ENCODE measurements around the gene SPHK2.

Gene SPHK2

GRCh38 chr19:48628486-48629296, 9.4 kb downstream of the SPHK2 start:
- H3K23ac ChIP-seq (ENCODE audit: low read length) = no peak overlapping the region
- no peak overlapping the region for H2BK5ac ChIP-seq (ENCODE audit: low read depth, low read length, poor library complexity)

GRCh38 chr19:48629297-48629598, 9.9 kb downstream of the SPHK2 start:
- H2AK5ac ChIP-seq (ENCODE audit: low read length) = no peak overlapping the region
- no peak overlapping the region for H3K4me3 ChIP-seq (ENCODE audit: low read depth, low read length)
- H3K9ac ChIP-seq (ENCODE audit: low read length) = no peak overlapping the region
- no peak overlapping the region for H3K4me2 ChIP-seq (ENCODE audit: low read length)
- H3K18ac ChIP-seq (ENCODE audit: low read length) = no peak overlapping the region
- H3K79me1 ChIP-seq (ENCODE audit: low read length) = peaks cover 2% of the 10 kb centered on the region
- H2BK5ac ChIP-seq (ENCODE audit: low read depth, low read length, poor library complexity) = no peak overlapping the region
- no peak overlapping the region for H4K8ac ChIP-seq (ENCODE audit: low read depth, low read length)
- no peak overlapping the region for H4K91ac ChIP-seq (ENCODE audit: low read depth, low read length)
- H3K4me1 ChIP-seq (ENCODE audit: control insufficient read depth in 1 of 2, insufficient read depth in 2 of 2, low read length in 2 of 2) = peaks cover 12 to 32% of the 10 kb centered on the region in 2 experiments
- H2AFZ ChIP-seq (ENCODE audit: insufficient read depth, low read length, poor library complexity) = no peak overlapping the region
- no peak overlapping the region for H3K4ac ChIP-seq (ENCODE audit: low read depth, low read length)
- no peak overlapping the region for H3K27ac ChIP-seq (ENCODE audit: low read depth, low read length)
- no peaks in the 10 kb centered on the region for H3K27me3 ChIP-seq (ENCODE audit: insufficient read depth, low read length)
- no peaks in the 10 kb centered on the region for H3K79me2 ChIP-seq (ENCODE audit: control insufficient read depth, insufficient read depth, low read length, poor library complexity)
- no CpG with 5 or more reads among the region's 22 CpGs for WGBS (ENCODE audit: extremely low coverage, insufficient coverage, insufficient read length)
- no peak overlapping the region for H2BK12ac ChIP-seq (ENCODE audit: low read length)
- no peak overlapping the region for H2BK120ac ChIP-seq (ENCODE audit: insufficient read depth, low read length, poor library complexity)
- H3K36me3 ChIP-seq (ENCODE audit: control insufficient read depth in 1 of 2, insufficient read depth in 2 of 2, low read length in 2 of 2) = peaks cover 2 to 3% of the 10 kb centered on the region in 2 experiments
- no peak overlapping the region for H4K12ac ChIP-seq (ENCODE audit: low read depth, low read length)
- no peak for DNase-seq
- no peak overlapping the region for H3K14ac ChIP-seq (ENCODE audit: low read length)
- no peak overlapping the region for H3K23ac ChIP-seq (ENCODE audit: low read length)
- H3K9me3 ChIP-seq (ENCODE audit: insufficient read depth, low read depth, low read length) = peaks cover 3% of the 10 kb centered on the region

More at GRCh38 chr19:48628486-48629296, 9.4 kb downstream of the SPHK2 start:
- no peak overlapping the region for H4K91ac ChIP-seq (ENCODE audit: low read depth, low read length)
- no peak overlapping the region for H2AFZ ChIP-seq (ENCODE audit: insufficient read depth, low read length, poor library complexity)
- H3K18ac ChIP-seq (ENCODE audit: low read length) = no peak overlapping the region
- no peak overlapping the region for H3K14ac ChIP-seq (ENCODE audit: low read length)
- peaks cover 10 to 30% of the 10 kb centered on the region in 2 experiments for H3K4me1 ChIP-seq (ENCODE audit: control insufficient read depth in 1 of 2, insufficient read depth in 2 of 2, low read length in 2 of 2)
- H3K4me2 ChIP-seq (ENCODE audit: low read length) = no peak overlapping the region
- H3K36me3 ChIP-seq (ENCODE audit: control insufficient read depth in 1 of 2, insufficient read depth in 2 of 2, low read length in 2 of 2) = peaks cover 2 to 3% of the 10 kb centered on the region in 2 experiments
- H3K79me1 ChIP-seq (ENCODE audit: low read length) = peaks cover 3% of the 10 kb centered on the region
- no peak overlapping the region for H4K12ac ChIP-seq (ENCODE audit: low read depth, low read length)
- no peak overlapping the region for H3K4ac ChIP-seq (ENCODE audit: low read depth, low read length)
- no peak for DNase-seq
- H3K27me3 ChIP-seq (ENCODE audit: insufficient read depth, low read length) = no peaks in the 10 kb centered on the region
- H3K9me3 ChIP-seq (ENCODE audit: insufficient read depth, low read depth, low read length) = peaks cover 3% of the 10 kb centered on the region
- no peak overlapping the region for H2AK5ac ChIP-seq (ENCODE audit: low read length)
- no peak overlapping the region for H2BK12ac ChIP-seq (ENCODE audit: low read length)
- WGBS (ENCODE audit: extremely low coverage, insufficient coverage, insufficient read length) = no CpG with 5 or more reads among the region's 34 CpGs
- no peak overlapping the region for H3K4me3 ChIP-seq (ENCODE audit: low read depth, low read length)
- no peak overlapping the region for H4K8ac ChIP-seq (ENCODE audit: low read depth, low read length)
- H3K27ac ChIP-seq (ENCODE audit: low read depth, low read length) = no peak overlapping the region
- no peaks in the 10 kb centered on the region for H3K79me2 ChIP-seq (ENCODE audit: control insufficient read depth, insufficient read depth, low read length, poor library complexity)
- no peak overlapping the region for H3K9ac ChIP-seq (ENCODE audit: low read length)
- H2BK120ac ChIP-seq (ENCODE audit: insufficient read depth, low read length, poor library complexity) = no peak overlapping the region

- Histone ChIP-seq H3K4me2 (ENCODE audit: low read length) (peak overlapping the region; percentile 63), H3K79me2 (ENCODE audit: control insufficient read depth, insufficient read depth, low read length, poor library complexity) (no peaks in the 10 kb centered on the region), H2BK12ac (ENCODE audit: low read length) (no peak overlapping the region), H2BK120ac (ENCODE audit: insufficient read depth, low read length, poor library complexity) (no peak overlapping the region), H4K12ac (ENCODE audit: low read depth, low read length) (no peak overlapping the region), H3K4ac (ENCODE audit: low read depth, low read length) (no peak overlapping the region), H2AK5ac (ENCODE audit: low read length) (no peak overlapping the region), H3K9me3 (ENCODE audit: insufficient read depth, low read depth, low read length) (peaks cover 3% of the 10 kb centered on the region), H3K23ac (ENCODE audit: low read length) (no peak overlapping the region), H3K4me1 (ENCODE audit: control insufficient read depth in 1 of 2, insufficient read depth in 2 of 2, low read length in 2 of 2) (peaks cover 16 to 34% of the 10 kb centered on the region in 2 experiments), H3K14ac (ENCODE audit: low read length) (no peak overlapping the region), H3K4me3 (ENCODE audit: low read depth, low read length) (no peak overlapping the region), H3K18ac (ENCODE audit: low read length) (no peak overlapping the region), H2AFZ (ENCODE audit: insufficient read depth, low read length, poor library complexity) (peak overlapping the region; percentile 8), H4K91ac (ENCODE audit: low read depth, low read length) (no peak overlapping the region), H3K27me3 (ENCODE audit: insufficient read depth, low read length) (no peaks in the 10 kb centered on the region), H3K27ac (ENCODE audit: low read depth, low read length) (no peak overlapping the region), H3K9ac (ENCODE audit: low read length) (no peak overlapping the region), H3K36me3 (ENCODE audit: control insufficient read depth in 1 of 2, insufficient read depth in 2 of 2, low read length in 2 of 2) (peaks cover 2 to 3% of the 10 kb centered on the region in 2 experiments), H3K79me1 (ENCODE audit: low read length) (peaks cover 4% of the 10 kb centered on the region), H4K8ac (ENCODE audit: low read depth, low read length) (no peak overlapping the region), H2BK5ac (ENCODE audit: low read depth, low read length, poor library complexity) (no peak overlapping the region)
- no CpG with 5 or more reads among the region's 48 CpGs for WGBS (ENCODE audit: extremely low coverage, insufficient coverage, insufficient read length)
- peak; percentile 80 to 87 for DNase-seq
Observed at GRCh38 chr19:48629599-48630295, 10.4 kb downstream of the SPHK2 start.

- no peak overlapping the region for H3K23ac ChIP-seq (ENCODE audit: low read length)
- peaks cover 13 to 36% of the 10 kb centered on the region in 2 experiments for H3K4me1 ChIP-seq (ENCODE audit: control insufficient read depth in 1 of 2, insufficient read depth in 2 of 2, low read length in 2 of 2)
- H3K9ac ChIP-seq (ENCODE audit: low read length) = no peak overlapping the region
- WGBS (ENCODE audit: extremely low coverage, insufficient coverage, insufficient read length) = no CpG with 5 or more reads among the region's 47 CpGs
- no peak overlapping the region for H4K12ac ChIP-seq (ENCODE audit: low read depth, low read length)
- no peak overlapping the region for H2BK12ac ChIP-seq (ENCODE audit: low read length)
- peaks cover 3% of the 10 kb centered on the region for H3K9me3 ChIP-seq (ENCODE audit: insufficient read depth, low read depth, low read length)
- no peak overlapping the region for H3K18ac ChIP-seq (ENCODE audit: low read length)
- no peak overlapping the region for H3K14ac ChIP-seq (ENCODE audit: low read length)
- no peak overlapping the region for H4K91ac ChIP-seq (ENCODE audit: low read depth, low read length)
- no peak overlapping the region for H2BK5ac ChIP-seq (ENCODE audit: low read depth, low read length, poor library complexity)
- peaks cover under 1% of the 10 kb centered on the region for H3K27me3 ChIP-seq (ENCODE audit: insufficient read depth, low read length)
- no peak overlapping the region for H2AK5ac ChIP-seq (ENCODE audit: low read length)
- H3K79me2 ChIP-seq (ENCODE audit: control insufficient read depth, insufficient read depth, low read length, poor library complexity) = no peaks in the 10 kb centered on the region
- H3K4ac ChIP-seq (ENCODE audit: low read depth, low read length) = no peak overlapping the region
- H2AFZ ChIP-seq (ENCODE audit: insufficient read depth, low read length, poor library complexity) = peak overlapping the region; percentile 8
- H3K4me2 ChIP-seq (ENCODE audit: low read length) = peak overlapping the region; percentile 63
- DNase-seq = peak; percentile 29 to 58
- H2BK120ac ChIP-seq (ENCODE audit: insufficient read depth, low read length, poor library complexity) = no peak overlapping the region
- peaks cover 2 to 3% of the 10 kb centered on the region in 2 experiments for H3K36me3 ChIP-seq (ENCODE audit: control insufficient read depth in 1 of 2, insufficient read depth in 2 of 2, low read length in 2 of 2)
- H3K27ac ChIP-seq (ENCODE audit: low read depth, low read length) = no peak overlapping the region
- peaks cover 4% of the 10 kb centered on the region for H3K79me1 ChIP-seq (ENCODE audit: low read length)
- no peak overlapping the region for H3K4me3 ChIP-seq (ENCODE audit: low read depth, low read length)
- peak overlapping the region; percentile 16 for H4K8ac ChIP-seq (ENCODE audit: low read depth, low read length)
Observed at GRCh38 chr19:48630296-48631063, 11.2 kb downstream of the SPHK2 start.
